Activated naive CD4-positive, alpha-beta T cell treated with Interleukin-2 at 50 U/mL for 16 hours (primary cell): ENCODE measurements around the gene IL17F.

ENCODE experiments used
- DNase-seq: peaks from one replicate; pipeline ENCODE4 v3.0.0-alpha.2; 2020

The IL17F gene

GRCh38 chr6:52244400-52244799, at the start of gene IL17F:
Gene IL17F (minus strand): TSS chr6:52244500. CDS start chr6:52244429, 71 bp downstream.
- DNase-seq: no peak

GRCh38 chr6:52293067-52293466, 48.8 kb upstream of the IL17F start:
- DNase-seq: no peak

GRCh38 chr6:52288841-52289240, 44.5 kb upstream of the IL17F start:
- DNase-seq: no peak

- no peak for DNase-seq
Measured at GRCh38 chr6:52288216-52288615, 43.9 kb upstream of the IL17F start.

GRCh38 chr6:52286798-52287432, 42.6 kb upstream of the IL17F start:
- DNase-seq: peak; percentile 69

GRCh38 chr6:52285177-52286068, 41.1 kb upstream of the IL17F start:
- no peak for DNase-seq

GRCh38 chr6:52284460-52285176, 40.3 kb upstream of the IL17F start, which contains the start of gene MCM3:
Gene MCM3 (minus strand): TSS chr6:52284742. CDS start chr6:52284674, 68 bp downstream.
- DNase-seq: peak; percentile 95

- no peak for DNase-seq
Measured at GRCh38 chr6:52284131-52284459, 39.8 kb upstream of the IL17F start.

GRCh38 chr6:52283111-52283510, 38.8 kb upstream of the IL17F start:
- no peak for DNase-seq

GRCh38 chr6:52276130-52276529, 31.8 kb upstream of the IL17F start:
- no peak for DNase-seq

- no peak for DNase-seq
Measured at GRCh38 chr6:52271852-52272460, 27.7 kb upstream of the IL17F start.

- DNase-seq: peak; percentile 77
Measured at GRCh38 chr6:52263709-52264540, 19.6 kb upstream of the IL17F start.

- no peak for DNase-seq
Measured at GRCh38 chr6:52262620-52263344, 18.5 kb upstream of the IL17F start.

- no peak for DNase-seq
Measured at GRCh38 chr6:52261229-52261628, 16.9 kb upstream of the IL17F start.

GRCh38 chr6:52260634-52261033, 16.3 kb upstream of the IL17F start:
- no peak for DNase-seq

GRCh38 chr6:52255434-52255833, 11.1 kb upstream of the IL17F start:
- DNase-seq: no peak

- DNase-seq: no peak
Measured at GRCh38 chr6:52254731-52255378, 10.6 kb upstream of the IL17F start.

GRCh38 chr6:52253494-52253893, 9.2 kb upstream of the IL17F start:
- DNase-seq: peak; percentile 41

GRCh38 chr6:52251113-52251512, 6.8 kb upstream of the IL17F start:
- DNase-seq: no peak

- DNase-seq: no peak
Measured at GRCh38 chr6:52249078-52249477, 4.8 kb upstream of the IL17F start.

GRCh38 chr6:52245425-52245824, 1.1 kb upstream of the IL17F start:
- DNase-seq: no peak
